Skin of body (tissue), 2 donors: ENCODE measurements around the gene PIP5K1C. TPM values are rescaled to one million over a fixed set of nuclear protein-coding genes. Genes with fewer than 3 reads are reported as not detected.

ENCODE experiments used
- DNase-seq: peaks from one replicate; lab custom pipeline; 2025; lab: John Stamatoyannopoulos, UW
- total RNA-seq: library from RNA; depleted of rRNA; stranded (reverse); fragments of >200 nt; gene quantifications from one replicate; pipeline ENCODE4 v1.2.3, GENCODE V29; 2014

Gene PIP5K1C
- total RNA-seq, 1 donor from 2014 or later, result 8.9 TPM

GRCh38 chr19:3646336-3647092 lies 53.8 kb downstream of the PIP5K1C start:
- no peak for DNase-seq

GRCh38 chr19:3645726-3646125 lies 54.5 kb downstream of the PIP5K1C start:
- DNase-seq, result no peak

- no peak for DNase-seq
Observed at GRCh38 chr19:3645067-3645396, 55.2 kb downstream of the PIP5K1C start.

- DNase-seq, result peak; percentile 4
Observed at GRCh38 chr19:3644351-3645066, 55.8 kb downstream of the PIP5K1C start.

- DNase-seq, result no peak
Observed at GRCh38 chr19:3643674-3644313, 56.5 kb downstream of the PIP5K1C start.

- no peak for DNase-seq
Observed at GRCh38 chr19:3642987-3643673, 57.1 kb downstream of the PIP5K1C start.

GRCh38 chr19:3642296-3642695 lies 58.0 kb downstream of the PIP5K1C start:
- no peak for DNase-seq

GRCh38 chr19:3641515-3642269 lies 58.6 kb downstream of the PIP5K1C start:
- no peak for DNase-seq

- no peak for DNase-seq
Observed at GRCh38 chr19:3639479-3639878, 60.8 kb downstream of the PIP5K1C start.

GRCh38 chr19:3638208-3639193 lies 61.8 kb downstream of the PIP5K1C start:
- no peak for DNase-seq

GRCh38 chr19:3637621-3638020 lies 62.6 kb downstream of the PIP5K1C start:
- DNase-seq, result no peak

- no peak for DNase-seq
Observed at GRCh38 chr19:3636962-3637361, 63.3 kb downstream of the PIP5K1C start.

GRCh38 chr19:3636506-3636905 lies 63.8 kb downstream of the PIP5K1C start:
- no peak for DNase-seq

- no peak for DNase-seq
Observed at GRCh38 chr19:3634496-3635045, 65.7 kb downstream of the PIP5K1C start.

GRCh38 chr19:3633559-3633988 lies 66.7 kb downstream of the PIP5K1C start:
- DNase-seq, result no peak

- DNase-seq, result no peak
Observed at GRCh38 chr19:3632739-3633558, 67.3 kb downstream of the PIP5K1C start.

- DNase-seq, result no peak
Observed at GRCh38 chr19:3632098-3632497, 68.2 kb downstream of the PIP5K1C start.

GRCh38 chr19:3631053-3631861 lies 69.0 kb downstream of the PIP5K1C start:
- DNase-seq, result no peak
